Fibroblast of lung (primary cell): ENCODE measurements around the gene HPS1.

Source experiments
- CTCF ChIP-seq, 2 donors: IDR thresholded peaks in 1 of 2; conservative IDR thresholded peaks in 1 of 2; 1 replicate in 1 of 2; 2 replicates in 1 of 2; pipeline ENCODE4 v1.5.1; 2011 to 2012; ENCODE audit warnings: low read length in 2 of 2, control low read depth in 1 of 2, inconsistent platforms in 1 of 2, low read depth in 1 of 2, mild to moderate bottlenecking in 1 of 2
- EZH2 ChIP-seq: IDR thresholded peaks from 2 replicates; pipeline ENCODE4 v1.5.1; 2012; ENCODE audit warnings: low read length, control low read depth, mild to moderate bottlenecking; ENCODE audit errors: missing control alignments

DNA sequence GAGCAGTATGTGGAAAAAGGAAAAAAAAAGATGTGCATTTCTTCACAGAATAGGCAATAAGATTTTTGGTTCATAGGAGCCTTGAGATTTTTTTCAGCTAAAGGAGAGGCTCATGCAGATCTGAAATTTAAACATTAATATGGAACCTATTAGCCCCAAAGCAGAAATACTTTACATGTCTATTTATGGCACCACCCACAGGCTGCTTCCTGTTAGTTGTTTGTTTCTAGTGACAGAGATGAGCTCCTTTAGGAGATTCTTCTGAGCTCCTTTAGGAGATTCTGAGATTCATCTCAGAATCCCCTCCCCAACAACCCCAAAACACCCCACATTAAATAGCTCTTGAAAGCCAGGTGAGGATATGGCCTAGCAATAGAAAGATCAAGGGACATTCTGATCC, 27.9 kb upstream of the HPS1 start:
- no peak for TF ChIP-seq CTCF (conservative IDR thresholded peaks at IDR 0.05 in 1 of 2, IDR thresholded peaks at IDR 0.05 in 1 of 2; ENCODE audit: low read depth in 1 of 2, low read length in 2 of 2)
- TF ChIP-seq EZH2, result no peak
